K562 (cell line): ENCODE results near the gene HMGN3.

Source experiments
- FOXK1 ChIP-seq: sonication (generic); formaldehyde crosslinking; IDR thresholded peaks from 2 replicates; pipeline ENCODE4 v1.8.0; 2022; ENCODE audit warnings: missing genetic modification reagents, mild to moderate bottlenecking, borderline replicate concordance
- KLF6 ChIP-seq: fragments of 250-450 bp; sonication (Bioruptor Pico); IDR thresholded peaks from 2 replicates; pipeline ENCODE4 v1.4.0; 2020; ENCODE audit warnings: mild to moderate bottlenecking, moderate library complexity, borderline replicate concordance
- POLR2G ChIP-seq: fragments of 200-400 bp; formaldehyde crosslinking; IDR thresholded peaks from 2 replicates; pipeline ENCODE4 v1.6.1; 2017; ENCODE audit warnings: low read depth, mild to moderate bottlenecking, antibody characterized with exemption, low read length, moderate library complexity
- TCF7L2 ChIP-seq: fragments of 150-350 bp; IDR thresholded peaks from 2 replicates; pipeline ENCODE4 v1.6.1; 2016; ENCODE audit warnings: low read depth, mild to moderate bottlenecking, low read length, moderate library complexity
- TRIM24 ChIP-seq, 2 experiments: fragments of 450-650 bp; IDR thresholded peaks; 2 replicates each; pipeline ENCODE4 v1.6.1; 2016
- XRCC5 ChIP-seq: fragments of 200-400 bp; formaldehyde crosslinking; IDR thresholded peaks from 2 replicates; pipeline ENCODE4 v1.6.1; 2017; ENCODE audit warnings: low read depth, mild to moderate bottlenecking, low read length

DNA sequence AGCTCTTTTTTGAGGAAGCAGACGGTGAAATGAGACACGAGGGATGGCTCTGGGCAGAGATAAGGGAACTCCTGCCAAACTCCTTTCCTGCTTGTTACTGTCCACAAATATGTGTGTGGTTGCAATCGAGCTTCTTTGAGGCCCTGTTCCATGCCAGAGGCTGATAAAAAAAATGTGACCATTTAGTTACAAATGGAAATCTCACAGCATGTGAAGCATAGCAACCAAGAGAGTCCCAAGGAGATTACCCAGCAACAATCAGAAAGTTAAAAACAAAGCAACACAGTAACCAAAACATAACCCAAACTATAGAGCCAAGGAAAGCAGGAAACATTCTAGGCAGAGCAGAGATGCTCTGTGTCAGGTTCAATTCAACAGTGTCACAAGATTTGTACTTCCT, 35.4 kb upstream of the HMGN3 start:
- no peak for TF ChIP-seq POLR2G
- TF ChIP-seq XRCC5 = no peak
- no peak for TF ChIP-seq TCF7L2
- no peak for TF ChIP-seq KLF6 (CRISPR knock-in tag)
- TF ChIP-seq FOXK1 = no peak
- no peak for TF ChIP-seq TRIM24 (IDR thresholded peaks at IDR 0.05)
